HEK293 (cell line): ENCODE results near the gene AFF1.
"Not testable (repeated sequence)": the region's sequence is repeated elsewhere in the genome, so short reads cannot be mapped to it uniquely, and the experiment has no call there.

Experiments
- CTCF ChIA-PET: fragments of 350-600 bp; formaldehyde crosslinking; extraction: SDS; loops from one replicate; lab custom pipeline; 2021; ENCODE audit warnings: antibody characterized with exemption; lab: Yijun Ruan, JAX
- POLR2A ChIA-PET: fragments of 300-600 bp; formaldehyde crosslinking; extraction: SDS; loops from one replicate; lab custom pipeline; 2020; ENCODE audit warnings: antibody characterized with exemption, inconsistent platforms; lab: Yijun Ruan, JAX
- H3K27ac ChIP-seq: fragments of 200-500 bp; sonication (Bioruptor generic); 2 replicates; pipeline ENCODE4 v1.5.1; 2014; ENCODE audit warnings: low read depth, low read length, control low read depth, inconsistent platforms; ENCODE audit errors: extremely low read depth
- H3K36me3 ChIP-seq, 2 experiments: fragments of 200-500 bp in 1 of 2; sonication (Bioruptor generic) in 1 of 2; 1 replicate in 1 of 2; 2 replicates in 1 of 2; pipeline ENCODE4 v1.5.1; 2014 to 2017; ENCODE audit warnings: inconsistent platforms in 2 of 2, low read length in 2 of 2; ENCODE audit not compliant: control insufficient read depth in 2 of 2, insufficient read depth in 1 of 2
- H3K4me1 ChIP-seq: fragments of 200-500 bp; sonication (Bioruptor generic); 2 replicates; pipeline ENCODE4 v1.5.1; 2014; ENCODE audit warnings: mild to moderate bottlenecking, low read length, inconsistent platforms; ENCODE audit not compliant: control insufficient read depth, insufficient read depth
- H3K4me3 ChIP-seq: 2 replicates; pipeline ENCODE4 v1.5.1; 2011; ENCODE audit warnings: low read depth, mild to moderate bottlenecking, control low read depth, low read length, moderate library complexity
- H3K9me3 ChIP-seq: fragments of 200-500 bp; sonication (Bioruptor generic); 2 replicates; pipeline ENCODE4 v1.5.1; 2014; ENCODE audit warnings: low read depth, low read length, inconsistent platforms; ENCODE audit not compliant: control insufficient read depth, insufficient read depth
- MZF1 ChIP-seq: fragments of 450-650 bp; formaldehyde crosslinking; IDR thresholded peaks from 2 replicates; pipeline ENCODE4 v1.5.1; 2017; ENCODE audit warnings: missing biosample characterization, missing genetic modification characterization, borderline replicate concordance
- PBX3 ChIP-seq: sonication (generic); formaldehyde crosslinking; IDR thresholded peaks from 2 replicates; pipeline ENCODE4 v1.8.1; 2022; ENCODE audit warnings: mild to moderate bottlenecking, moderate library complexity, missing genetic modification reagents
- SETDB1 ChIP-seq: IDR thresholded peaks from one replicate; pipeline ENCODE4 v1.6.1; 2017; ENCODE audit warnings: mild to moderate bottlenecking, low read length, moderate library complexity, mixed read lengths; ENCODE audit not compliant: insufficient read length
- YY2 ChIP-seq: fragments of 450-650 bp; formaldehyde crosslinking; IDR thresholded peaks from 2 replicates; pipeline ENCODE4 v1.5.1; 2016; ENCODE audit warnings: missing biosample characterization, missing genetic modification characterization
- ZBTB44 ChIP-seq: fragments of 450-650 bp; IDR thresholded peaks from 2 replicates; pipeline ENCODE4 v1.5.1; 2018; ENCODE audit warnings: missing biosample characterization, mild to moderate bottlenecking, missing genetic modification characterization
- ZNF10 ChIP-seq: fragments of 450-650 bp; formaldehyde crosslinking; IDR thresholded peaks from 2 replicates; pipeline ENCODE4 v1.5.1; 2017; ENCODE audit warnings: missing biosample characterization, missing genetic modification characterization
- ZNF24 ChIP-seq: fragments of 450-650 bp; formaldehyde crosslinking; IDR thresholded peaks from 2 replicates; pipeline ENCODE4 v1.5.1; 2016; ENCODE audit warnings: missing biosample characterization, missing genetic modification characterization
- ZNF558 ChIP-seq: fragments of 450-650 bp; formaldehyde crosslinking; IDR thresholded peaks from 2 replicates; pipeline ENCODE4 v1.5.1; 2016; ENCODE audit warnings: missing biosample characterization, missing genetic modification characterization
- ZNF585B ChIP-seq: fragments of 450-650 bp; formaldehyde crosslinking; IDR thresholded peaks from 2 replicates; pipeline ENCODE4 v1.5.1; 2016; ENCODE audit warnings: missing biosample characterization, missing genetic modification characterization
- ZNF621 ChIP-seq: fragments of 450-650 bp; formaldehyde crosslinking; IDR thresholded peaks from 2 replicates; pipeline ENCODE4 v1.5.1; 2017; ENCODE audit warnings: missing biosample characterization, missing genetic modification characterization
- ZNF623 ChIP-seq: fragments of 450-650 bp; formaldehyde crosslinking; IDR thresholded peaks from 2 replicates; pipeline ENCODE4 v1.5.1; 2016; ENCODE audit warnings: missing biosample characterization, missing genetic modification characterization
- ZNF837 ChIP-seq: fragments of 450-650 bp; formaldehyde crosslinking; IDR thresholded peaks from 2 replicates; pipeline ENCODE4 v1.5.1; 2016; ENCODE audit warnings: missing biosample characterization, missing genetic modification characterization
- ZNF843 ChIP-seq: fragments of 450-650 bp; formaldehyde crosslinking; IDR thresholded peaks from 2 replicates; pipeline ENCODE4 v1.5.1; 2016; ENCODE audit warnings: missing biosample characterization, missing genetic modification characterization
- ZSCAN18 ChIP-seq: fragments of 450-650 bp; formaldehyde crosslinking; IDR thresholded peaks from 2 replicates; pipeline ENCODE4 v1.5.1; 2016; ENCODE audit warnings: missing biosample characterization, missing genetic modification characterization
- ZSCAN5A ChIP-seq: fragments of 450-650 bp; formaldehyde crosslinking; IDR thresholded peaks from 2 replicates; pipeline ENCODE4 v1.5.1; 2016; ENCODE audit warnings: missing biosample characterization, missing genetic modification characterization

AFF1 gene

GRCh38 chr4:87079967-87080366 lies 145.2 kb downstream of the AFF1 start:
- H3K27ac ChIP-seq, result no peak overlapping the region
- no peaks in the 10 kb centered on the region for H3K4me1 ChIP-seq
- H3K36me3 ChIP-seq, result no peaks in the 10 kb centered on the region
- no peaks in the 10 kb centered on the region for H3K9me3 ChIP-seq
- no peak for TF ChIP-seq PBX3 (CRISPR knock-in tag)
- no peak for TF ChIP-seq YY2 (tag by site-specific recombination)
- no peak for TF ChIP-seq ZNF10 (tag by site-specific recombination)
- TF ChIP-seq ZNF585B (tag by site-specific recombination), result no peak
- TF ChIP-seq ZNF837 (tag by site-specific recombination), result no peak
- ChIA-PET POLR2A (no interaction called here), CTCF (interaction anchor here (1.6 to 2.0 kb wide), 2 partner anchors 10 to 14 kb away, joined by 6 to 8 read pairs; no protein-coding TSS in a partner anchor)
- H3K4me3 ChIP-seq, result no peak overlapping the region

- POLR2A ChIA-PET, result no interaction called here
- Histone ChIP-seq H3K4me1 (no peaks in the 10 kb centered on the region), H3K36me3 (no peaks in the 10 kb centered on the region)
- TF ChIP-seq SETDB1 (no peak), MZF1 (peak; percentile 91)
- TF ChIP-seq, all 188 proteins: peak for 1
- H3K4me3 ChIP-seq, result no peak overlapping the region
- CTCF ChIA-PET, result interaction anchor here (1.6 to 2.0 kb wide), 2 partner anchors 9 to 13 kb away, joined by 6 to 8 read pairs; no protein-coding TSS in a partner anchor
- H3K27ac ChIP-seq, result no peak overlapping the region
- no peaks in the 10 kb centered on the region for H3K9me3 ChIP-seq
Observed at GRCh38 chr4:87080462-87080861, 145.7 kb downstream of the AFF1 start.

GRCh38 chr4:87081826-87082225 lies 147.0 kb downstream of the AFF1 start:
- POLR2A ChIA-PET, result no interaction called here
- H3K36me3 ChIP-seq, result peaks cover 0 to 6% of the 10 kb centered on the region in 2 experiments; a peak in 1 of 3 replicates
- TF ChIP-seq ZBTB44 (tag by site-specific recombination) (no peak), ZSCAN5A (tag by site-specific recombination) (no peak), ZNF24 (tag by site-specific recombination) (no peak), ZSCAN18 (tag by site-specific recombination) (no peak), ZNF843 (tag by site-specific recombination) (no peak), ZNF621 (tag by site-specific recombination) (no peak), ZNF837 (tag by site-specific recombination) (no peak), ZNF623 (tag by site-specific recombination) (no peak), ZNF558 (no peak)
- no peaks in the 10 kb centered on the region for H3K9me3 ChIP-seq
- no peak overlapping the region for H3K4me3 ChIP-seq
- CTCF ChIA-PET, result no interaction called here
- H3K27ac ChIP-seq, result no peak overlapping the region
- H3K4me1 ChIP-seq, result no peaks in the 10 kb centered on the region

GRCh38 chr4:87085732-87086131 lies 150.9 kb downstream of the AFF1 start:
- CTCF ChIA-PET, result interaction anchor here (0.7 kb wide), 1 partner anchor 185 kb away, joined by 3 read pairs; no protein-coding TSS in a partner anchor
- peaks cover 0 to 13% of the 10 kb centered on the region in 2 experiments; a peak in 1 of 3 replicates for H3K36me3 ChIP-seq
- POLR2A ChIA-PET, H3K4me1 ChIP-seq, H3K9me3 ChIP-seq, H3K27ac ChIP-seq, H3K4me3 ChIP-seq: not testable (repeated sequence)
